Right lobe of liver (tissue), 4 donors: Measurements from ENCODE around the gene M1AP.

Experiments used
- CTCF ChIP-seq, 4 donors: fragments of 200-600 bp in 3 of 4; fragments of 450-650 bp in 1 of 4; IDR thresholded peaks; one replicate each; pipeline versions ENCODE4 v1.5.1 to v1.8.0; 2016 to 2022; ENCODE audit warnings: antibody characterized with exemption in 4 of 4, mild to moderate bottlenecking in 2 of 4
- POLR2A ChIP-seq: fragments of 450-650 bp; IDR thresholded peaks from one replicate; pipeline ENCODE4 v1.6.1; 2017; ENCODE audit warnings: antibody characterized with exemption, mild to moderate bottlenecking
- donor health status: DM: no; HTN: no; CAD: no.
- donor health status: DM: no; HTN: no; CAD: no.
- donor health status: DM: no; HTN: yes; CAD: no.

- TF ChIP-seq CTCF (IDR thresholded peaks at IDR 0.05): no peak
- no peak for TF ChIP-seq POLR2A
Measured at GRCh38 chr2:74535440-74535965, 112.6 kb downstream of the M1AP start.
